Tibial nerve (tissue), 3 donors: Measurements from ENCODE around the gene CRYBG1.

Source experiments
- POLR2A ChIP-seq, 2 donors: fragments of 450-650 bp; IDR thresholded peaks; one replicate each; pipeline ENCODE4 v1.6.1; 2017; ENCODE audit warnings: antibody characterized with exemption in 2 of 2, mild to moderate bottlenecking in 2 of 2, moderate library complexity in 2 of 2
- TF ChIP-seq, protein P1 (sequence below), 5 experiments: fragments of 200-600 bp in 3 of 5; fragments of 450-650 bp in 2 of 5; sonication (generic) in 3 of 5; IDR thresholded peaks; one replicate each; pipeline ENCODE4 v1.5.1; 2016 to 2019; ENCODE audit warnings: antibody characterized with exemption in 5 of 5, mild to moderate bottlenecking in 3 of 5, moderate library complexity in 2 of 5

DNA sequence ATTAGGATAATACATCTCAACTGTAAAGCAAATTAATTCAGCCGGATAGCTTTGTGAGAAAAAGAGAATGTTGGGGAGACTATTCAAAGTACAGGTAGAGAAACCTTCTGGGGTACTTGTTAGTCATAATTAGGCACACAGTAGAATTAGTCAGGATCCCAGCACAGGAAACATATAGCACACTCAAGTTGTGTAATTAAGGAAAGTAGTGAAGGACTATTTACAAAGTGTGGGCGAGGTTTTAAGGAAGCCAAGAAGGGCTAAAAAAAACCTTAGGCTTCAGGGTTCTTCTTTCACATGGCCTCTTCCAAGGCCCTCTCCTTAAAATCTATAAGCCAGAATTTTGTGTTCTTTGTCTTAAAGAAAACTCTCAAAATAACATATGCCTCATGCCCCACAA is 142.0 kb downstream of the CRYBG1 start:
- TF ChIP-seq, protein P1, sequence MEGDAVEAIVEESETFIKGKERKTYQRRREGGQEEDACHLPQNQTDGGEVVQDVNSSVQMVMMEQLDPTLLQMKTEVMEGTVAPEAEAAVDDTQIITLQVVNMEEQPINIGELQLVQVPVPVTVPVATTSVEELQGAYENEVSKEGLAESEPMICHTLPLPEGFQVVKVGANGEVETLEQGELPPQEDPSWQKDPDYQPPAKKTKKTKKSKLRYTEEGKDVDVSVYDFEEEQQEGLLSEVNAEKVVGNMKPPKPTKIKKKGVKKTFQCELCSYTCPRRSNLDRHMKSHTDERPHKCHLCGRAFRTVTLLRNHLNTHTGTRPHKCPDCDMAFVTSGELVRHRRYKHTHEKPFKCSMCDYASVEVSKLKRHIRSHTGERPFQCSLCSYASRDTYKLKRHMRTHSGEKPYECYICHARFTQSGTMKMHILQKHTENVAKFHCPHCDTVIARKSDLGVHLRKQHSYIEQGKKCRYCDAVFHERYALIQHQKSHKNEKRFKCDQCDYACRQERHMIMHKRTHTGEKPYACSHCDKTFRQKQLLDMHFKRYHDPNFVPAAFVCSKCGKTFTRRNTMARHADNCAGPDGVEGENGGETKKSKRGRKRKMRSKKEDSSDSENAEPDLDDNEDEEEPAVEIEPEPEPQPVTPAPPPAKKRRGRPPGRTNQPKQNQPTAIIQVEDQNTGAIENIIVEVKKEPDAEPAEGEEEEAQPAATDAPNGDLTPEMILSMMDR (IDR thresholded peaks at IDR 0.05), result no peak
- TF ChIP-seq POLR2A (IDR thresholded peaks at IDR 0.05), result no peak
